A673 (cell line): ENCODE data around the gene KCTD2. TPM values are rescaled to one million over a fixed set of nuclear protein-coding genes. Genes with fewer than 3 reads are reported as not detected.

ENCODE experiments used
- BruUV-seq: library from RNA; stranded (reverse); fragments of 400-500 nt; replicated peaks from 2 replicates; lab custom pipeline; 2021; lab: Mats Ljungman, UMichigan
- CTCF ChIA-PET: fragments of 300-600 bp; sonication (Branson Sonifier 250); formaldehyde crosslinking; loops from one replicate; lab custom pipeline; 2022; ENCODE audit warnings: antibody characterized with exemption; lab: Charles Lee
- POLR2A ChIA-PET: fragments of 300-600 bp; sonication (Branson Sonifier 250); formaldehyde crosslinking; loops from one replicate; lab custom pipeline; 2022; ENCODE audit warnings: antibody characterized with exemption; ENCODE audit not compliant: low non-redundant PET; lab: Charles Lee
- DNase-seq: peaks from one replicate; pipeline ENCODE4 v3.0.0-alpha.2; 2015; ENCODE audit warnings: low spot score
- H3K27ac ChIP-seq: fragments of 200-600 bp; sonication (generic); 2 replicates; pipeline ENCODE4 v1.5.1; 2016; ENCODE audit warnings: mixed run types, low read depth, mild to moderate bottlenecking, mixed read lengths, antibody characterized with exemption, low read length; ENCODE audit not compliant: poor library complexity, severe bottlenecking
- H3K27me3 ChIP-seq: fragments of 200-600 bp; sonication (generic); replicated peaks from 2 replicates; pipeline ENCODE4 v1.6.1; 2017; ENCODE audit warnings: mixed run types, low read depth, mild to moderate bottlenecking, mixed read lengths, antibody characterized with exemption, low read length; ENCODE audit not compliant: insufficient read depth, poor library complexity
- H3K36me3 ChIP-seq: fragments of 200-600 bp; sonication (generic); 2 replicates; pipeline ENCODE4 v1.6.1; 2016; ENCODE audit warnings: mixed run types, mild to moderate bottlenecking, mixed read lengths, antibody characterized with exemption, low read length; ENCODE audit not compliant: insufficient read depth, poor library complexity, severe bottlenecking
- H3K4me1 ChIP-seq: fragments of 200-600 bp; sonication (generic); 2 replicates; pipeline ENCODE4 v1.6.1; 2017; ENCODE audit warnings: mixed run types, mild to moderate bottlenecking, mixed read lengths, antibody characterized with exemption, low read length; ENCODE audit not compliant: insufficient read depth, poor library complexity, severe bottlenecking
- H3K4me3 ChIP-seq: fragments of 200-600 bp; sonication (generic); 2 replicates; pipeline ENCODE4 v1.5.1; 2016; ENCODE audit warnings: low read depth, mixed run types, mild to moderate bottlenecking, mixed read lengths, low read length; ENCODE audit not compliant: poor library complexity, severe bottlenecking
- H3K9me3 ChIP-seq: fragments of 200-600 bp; sonication (generic); 2 replicates; pipeline ENCODE4 v1.6.1; 2016; ENCODE audit warnings: mixed run types, low read depth, mild to moderate bottlenecking, mixed read lengths, antibody characterized with exemption, low read length; ENCODE audit not compliant: poor library complexity, severe bottlenecking
- CTCF ChIP-seq: fragments of 300-800, 200-600 bp; sonication (generic); conservative IDR thresholded peaks from 2 replicates; pipeline ENCODE4 v1.5.1; 2017; ENCODE audit warnings: low read depth, mild to moderate bottlenecking, antibody characterized with exemption, low read length, moderate library complexity, mixed read lengths
- EZH2 ChIP-seq: fragments of 200-600 bp; sonication (generic); IDR thresholded peaks from 2 replicates; pipeline ENCODE4 v1.6.1; 2017; ENCODE audit warnings: borderline replicate concordance, low read depth, mild to moderate bottlenecking, mixed read lengths, antibody characterized with exemption, low read length; ENCODE audit not compliant: poor library complexity, severe bottlenecking
- intact Hi-C: fragments of 100-400 bp; cut with micrococcal nuclease; formaldehyde crosslinking; loops from one replicate; pipeline ENCODE4 v1.10.0; 2022; ENCODE audit not compliant: unreplicated experiment
- total RNA-seq: library from RNA; stranded (reverse); gene quantifications from 2 replicates; pipeline ENCODE4 v1.2.3, GENCODE V29; 2021

The KCTD2 gene
- total RNA-seq, 1 experiment from 2014 or later, result 25.6 TPM

GRCh38 chr17:75008373-75008772 is 38.7 kb upstream of the KCTD2 start:
- POLR2A ChIA-PET, result interaction anchor here (0.6 kb wide), 1 partner anchor 55 kb away, joined by 5 read pairs; no protein-coding TSS in a partner anchor
- DNase-seq, result no peak
- CTCF ChIA-PET, result interaction anchor here (0.6 kb wide), 1 partner anchor 77 kb away, joined by 3 read pairs; no protein-coding TSS in a partner anchor

GRCh38 chr17:75009139-75009724 is 37.8 kb upstream of the KCTD2 start:
- no peaks in the 10 kb centered on the region for H3K36me3 ChIP-seq
- ChIA-PET CTCF (interaction anchor here (0.6 to 0.7 kb wide), 3 partner anchors 47 to 163 kb away, joined by 3 to 4 read pairs (median 4); no protein-coding TSS in a partner anchor), POLR2A (interaction anchor here (0.6 kb wide), 1 partner anchor 56 kb away, joined by 5 read pairs; no protein-coding TSS in a partner anchor)
- no TSS peak for BruUV-seq
- H3K9me3 ChIP-seq, result no peaks in the 10 kb centered on the region
- H3K4me3 ChIP-seq, result no peak overlapping the region
- no peak for DNase-seq
- no peak overlapping the region for H3K27ac ChIP-seq
- intact Hi-C loops, result no loop called here
- no peak for TF ChIP-seq EZH2
- no peak for TF ChIP-seq CTCF
- peaks cover 18% of the 10 kb centered on the region for H3K4me1 ChIP-seq
- H3K27me3 ChIP-seq, result no peaks in the 10 kb centered on the region

More at GRCh38 chr17:75008373-75008772, 38.7 kb upstream of the KCTD2 start:
- Histone ChIP-seq H3K27me3 (no peaks in the 10 kb centered on the region), H3K9me3 (no peaks in the 10 kb centered on the region), H3K27ac (no peak overlapping the region), H3K36me3 (no peaks in the 10 kb centered on the region), H3K4me1 (peaks cover 12% of the 10 kb centered on the region), H3K4me3 (no peak overlapping the region)
- no TSS peak for BruUV-seq
- TF ChIP-seq EZH2 (no peak), CTCF (no peak)
- intact Hi-C loops, result no loop called here

- Histone ChIP-seq H3K36me3 (no peaks in the 10 kb centered on the region), H3K9me3 (no peaks in the 10 kb centered on the region), H3K27ac (no peak overlapping the region), H3K4me3 (no peak overlapping the region), H3K4me1 (peaks cover 18% of the 10 kb centered on the region), H3K27me3 (no peaks in the 10 kb centered on the region)
- no TSS peak for BruUV-seq
- ChIA-PET POLR2A (no interaction called here), CTCF (interaction anchor here (0.6 to 3.6 kb wide), 5 partner anchors 13 to 103 kb away, joined by 3 to 24 read pairs (median 5); partner anchors contain the start of gene CDR2L)
- TF ChIP-seq CTCF (no peak), EZH2 (no peak)
- intact Hi-C loops, result no loop called here
- no peak for DNase-seq
Measured at GRCh38 chr17:75010683-75011400, 36.2 kb upstream of the KCTD2 start.
